SH-SY5Y (cell line): ENCODE measurements around the gene ARHGAP26.

Experiments used
- GATA2 ChIP-seq: IDR thresholded peaks from 2 replicates; pipeline ENCODE4 v1.6.1; 2011; ENCODE audit warnings: mild to moderate bottlenecking, low read depth, low read length
- GATA3 ChIP-seq: IDR thresholded peaks from 2 replicates; pipeline ENCODE4 v1.6.1; 2011; ENCODE audit warnings: low read depth, mild to moderate bottlenecking, low read length, moderate library complexity

DNA sequence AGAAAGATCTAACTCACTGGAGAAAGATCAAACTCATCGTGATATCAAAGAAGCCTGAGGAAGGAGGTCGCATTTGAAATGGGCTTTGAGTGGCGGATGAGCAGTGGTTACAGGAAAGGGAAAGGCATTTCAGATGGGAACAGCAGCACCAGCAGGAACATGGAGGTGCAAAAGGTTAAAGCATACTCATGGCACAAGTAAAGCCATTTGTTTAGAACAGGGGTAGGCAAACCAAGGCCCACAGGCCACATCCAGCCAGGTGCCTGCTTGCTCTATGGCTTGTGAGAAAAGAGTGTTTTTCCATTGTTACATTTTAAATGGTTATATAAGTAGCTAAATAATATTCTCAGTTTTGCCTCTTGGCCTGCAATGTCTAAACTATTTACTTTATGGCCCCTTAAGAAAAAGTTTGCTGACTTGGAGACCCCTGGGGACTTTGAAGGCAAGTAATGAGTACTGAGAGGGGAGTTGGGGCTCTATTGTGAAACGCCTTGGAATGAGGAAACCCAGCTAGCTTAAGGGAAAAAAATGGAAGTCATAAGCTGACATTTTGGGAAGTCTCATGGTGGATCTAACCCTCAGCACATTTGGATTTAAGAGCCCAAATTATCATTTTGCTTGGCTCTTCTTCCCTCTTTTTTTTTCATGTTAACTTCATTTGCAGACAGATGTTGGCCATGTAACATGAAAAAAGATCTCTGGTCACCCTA is 422.2 kb downstream of the ARHGAP26 start:
- TF ChIP-seq GATA2 (no peak), GATA3 (no peak)
